Stimulated activated CD8-positive, alpha-beta memory T cell treated with anti-CD3 and anti-CD28 coated beads, Interleukin-2, amount 100 ng/mL, for 48 hours (primary cell): ENCODE results near the gene STIM2.

Experiments used
- DNase-seq, 2 donors: peaks; one replicate each; pipeline ENCODE4 v3.0.0-alpha.2; 2020; ENCODE audit warnings: low read depth in 2 of 2

The STIM2 gene

DNA sequence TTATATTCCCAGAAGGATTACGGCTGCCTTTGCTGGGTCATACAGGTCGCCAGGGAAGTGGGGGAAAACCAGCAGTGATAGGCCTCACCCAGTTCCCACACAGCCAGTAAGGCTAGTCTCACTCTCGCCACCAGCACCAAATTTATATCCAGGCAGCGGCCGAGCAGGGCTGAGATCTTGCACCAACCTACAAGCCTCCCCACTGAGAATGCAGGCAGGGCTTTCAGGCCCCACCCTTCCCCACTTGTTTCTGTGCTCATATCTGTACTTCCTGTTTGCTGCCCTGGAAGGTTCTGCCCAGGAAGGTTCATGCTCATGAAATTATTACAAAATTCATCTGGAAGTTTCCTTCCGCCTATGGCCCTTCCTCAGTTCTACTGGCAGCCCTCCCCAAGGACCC, 179.7 kb downstream of the STIM2 start:
- DNase-seq: no peak

DNA sequence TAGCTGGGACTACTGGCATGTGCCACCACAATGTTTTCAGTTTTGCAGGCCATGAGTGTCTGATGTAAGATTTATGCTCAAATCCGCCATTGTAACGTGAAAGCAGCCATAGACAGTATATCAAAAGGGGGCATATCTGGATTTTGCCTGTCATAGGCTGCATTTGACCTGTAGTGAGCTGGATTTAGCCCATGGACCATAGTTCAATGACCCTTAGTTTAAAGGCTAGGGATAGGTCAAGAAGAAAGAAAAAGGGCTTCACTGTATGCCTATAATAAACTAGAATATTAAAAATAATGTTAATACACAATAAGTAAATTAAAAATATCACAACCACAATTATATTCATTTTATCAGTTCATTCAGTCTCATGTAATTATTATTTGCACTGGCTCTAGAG, 181.8 kb downstream of the STIM2 start:
- no peak for DNase-seq

DNA sequence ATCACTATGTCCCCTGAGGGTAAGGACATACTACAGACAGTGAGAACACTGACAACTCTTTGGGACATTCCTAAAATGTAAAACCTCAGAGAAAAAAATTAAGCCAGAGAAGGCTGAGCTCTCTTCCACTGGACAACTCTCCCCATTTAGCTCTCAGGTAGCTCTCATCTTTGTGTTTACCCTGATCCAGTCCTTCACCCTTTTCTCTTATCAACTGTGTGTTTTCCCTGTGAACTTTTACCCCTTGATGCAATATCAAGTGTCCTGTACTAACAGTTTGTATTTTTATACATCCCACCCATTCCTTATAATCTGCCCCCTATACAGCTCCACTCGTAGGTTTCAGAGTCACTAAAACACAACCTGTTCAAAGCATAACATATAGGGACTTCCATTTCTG, 182.6 kb downstream of the STIM2 start:
- no peak for DNase-seq

DNA sequence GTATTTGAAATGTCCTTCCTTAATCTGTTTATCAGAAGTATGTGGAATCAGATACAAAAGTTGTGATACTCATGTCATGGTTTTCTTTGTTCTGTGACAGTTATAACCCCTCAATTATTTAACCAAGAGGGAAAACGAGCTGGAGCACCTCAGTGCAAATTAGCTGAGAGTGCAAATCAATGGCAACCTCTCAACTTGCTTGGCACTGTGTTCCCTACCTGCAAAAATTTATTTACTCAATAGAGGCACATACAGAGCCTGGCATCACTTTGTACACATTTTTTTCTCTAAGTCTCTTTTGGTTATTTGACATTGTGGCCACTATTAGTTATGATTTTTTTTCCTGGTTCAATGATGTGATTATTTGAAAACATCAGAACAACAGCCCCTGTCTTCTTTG, 186.2 kb downstream of the STIM2 start:
- no peak for DNase-seq

GRCh38 chr4:27048429-27049238, 188.0 kb downstream of the STIM2 start:
- DNase-seq: no peak

DNA sequence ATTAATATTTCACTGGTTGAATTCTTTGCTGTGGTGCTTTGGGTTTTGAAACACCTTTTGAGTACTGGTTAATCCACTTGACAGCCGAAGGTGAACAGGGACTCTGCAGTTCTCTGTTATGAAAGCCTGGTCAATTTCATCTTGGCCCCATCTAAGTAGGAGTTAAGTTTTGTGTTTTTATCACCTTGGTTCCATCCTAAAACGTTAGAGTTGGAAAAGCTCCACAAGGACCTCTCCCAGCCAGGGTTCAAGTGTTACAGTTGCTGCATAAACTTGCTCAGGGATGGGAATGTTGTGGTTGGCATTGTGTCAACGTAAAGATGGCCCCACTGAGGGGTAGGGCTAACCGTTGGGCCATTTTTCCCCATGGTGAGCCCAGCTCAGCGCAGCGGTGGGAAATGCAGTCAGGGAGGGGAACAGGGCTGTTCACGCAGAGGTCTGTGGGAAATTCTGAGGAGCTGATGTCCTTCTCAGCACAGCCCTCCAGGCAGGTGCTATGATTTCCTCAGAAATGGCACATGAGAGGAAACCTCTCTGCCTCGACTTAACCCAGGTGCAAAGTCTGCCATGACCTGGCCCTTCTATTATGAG, 188.7 kb downstream of the STIM2 start:
- DNase-seq: no peak

DNA sequence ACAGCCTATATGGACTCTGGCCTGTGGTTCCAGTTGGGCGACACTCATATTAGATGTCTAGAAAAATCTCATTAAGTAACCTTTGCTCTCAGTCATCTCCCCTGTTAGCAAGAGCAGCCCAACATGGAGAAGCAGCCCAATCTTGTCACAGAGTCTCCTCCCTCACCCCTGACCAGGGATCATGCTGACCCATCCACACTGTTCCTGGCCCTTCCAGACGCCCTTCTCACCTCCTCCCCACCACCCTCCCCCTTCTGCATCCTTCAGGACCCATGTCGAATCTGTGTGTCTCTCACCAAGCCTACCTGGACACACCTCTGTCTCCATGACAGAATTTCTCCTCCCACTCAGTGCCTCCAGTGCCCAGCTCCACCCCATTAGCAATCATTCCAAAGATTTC, 190.1 kb downstream of the STIM2 start:
- DNase-seq: no peak

DNA sequence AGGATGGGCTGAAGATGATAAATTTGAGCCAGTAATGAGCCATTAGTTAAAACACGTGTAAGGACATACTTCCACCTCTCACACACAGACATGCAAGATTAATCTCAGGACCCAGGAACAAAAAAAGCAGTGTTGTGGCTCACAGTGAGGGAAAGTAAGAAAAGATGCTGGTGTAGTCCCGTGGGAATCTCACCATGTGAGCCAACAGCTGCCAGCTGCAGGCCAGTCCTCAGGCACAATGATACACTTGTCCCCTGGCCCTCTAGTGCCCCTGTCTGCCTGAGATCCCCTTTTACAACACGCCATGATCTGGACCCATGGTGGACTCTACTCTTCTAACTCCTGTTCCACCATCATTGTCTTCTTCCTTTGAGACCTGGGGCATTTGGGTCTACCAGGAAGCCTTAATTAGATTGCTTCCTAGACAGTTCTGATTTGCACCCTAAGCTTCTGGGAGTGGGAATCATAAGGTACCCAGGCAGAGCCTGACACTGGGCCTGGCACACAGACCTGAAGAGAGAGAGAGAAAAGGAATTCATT, 194.7 kb downstream of the STIM2 start:
- no peak for DNase-seq

GRCh38 chr4:27056281-27056680, 195.6 kb downstream of the STIM2 start:
- DNase-seq: no peak

DNA sequence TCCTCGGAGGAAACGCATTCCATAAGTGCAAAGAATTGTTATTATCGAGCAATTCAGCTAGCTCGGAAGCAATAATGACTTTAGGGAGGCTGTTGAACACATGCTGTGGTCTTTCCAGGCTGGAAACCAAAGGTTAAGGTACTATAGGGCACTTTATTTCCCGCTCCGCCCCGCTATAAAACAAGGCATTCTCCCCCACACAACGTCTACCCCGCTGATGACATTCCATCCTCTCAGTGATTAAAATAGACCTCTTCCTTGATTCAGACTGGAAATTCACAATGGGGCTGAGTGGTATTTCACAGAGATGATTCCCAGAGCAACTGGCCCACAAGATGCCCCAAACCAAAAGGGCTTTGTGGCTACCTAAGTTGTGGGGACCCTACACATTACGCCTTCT, 196.4 kb downstream of the STIM2 start:
- DNase-seq: no peak

- DNase-seq: no peak
Measured at GRCh38 chr4:27057662-27058061, 197.0 kb downstream of the STIM2 start.

DNA sequence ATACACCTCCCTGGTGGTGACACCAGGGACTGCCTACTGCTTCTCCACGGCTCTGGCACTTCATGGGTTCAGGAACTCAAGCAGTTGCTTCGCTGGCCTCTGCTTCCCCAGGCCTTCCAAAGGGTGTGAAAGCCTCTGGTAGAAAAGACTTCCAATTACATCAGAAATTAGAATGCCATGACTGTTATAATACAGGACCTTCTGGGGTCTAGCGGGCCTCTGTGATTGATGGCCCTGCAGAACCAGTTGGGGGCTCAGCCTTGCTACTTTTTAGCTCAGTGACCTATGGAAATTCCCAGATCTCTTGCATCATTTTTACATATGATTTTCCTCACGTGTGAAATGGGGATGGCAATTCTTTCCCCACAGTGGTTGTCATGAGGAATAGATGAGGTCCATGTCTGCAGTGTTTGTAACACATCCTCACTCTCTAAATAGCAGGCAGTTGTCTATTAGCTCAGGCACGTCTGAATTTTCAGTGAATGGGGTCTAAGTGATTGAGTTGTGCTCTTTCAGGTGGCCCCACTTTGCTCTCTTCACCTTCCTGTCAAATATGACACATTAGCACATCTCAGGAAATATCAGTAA, 198.3 kb downstream of the STIM2 start:
- DNase-seq: no peak

- no peak for DNase-seq
Measured at GRCh38 chr4:27059446-27059845, 198.8 kb downstream of the STIM2 start.

DNA sequence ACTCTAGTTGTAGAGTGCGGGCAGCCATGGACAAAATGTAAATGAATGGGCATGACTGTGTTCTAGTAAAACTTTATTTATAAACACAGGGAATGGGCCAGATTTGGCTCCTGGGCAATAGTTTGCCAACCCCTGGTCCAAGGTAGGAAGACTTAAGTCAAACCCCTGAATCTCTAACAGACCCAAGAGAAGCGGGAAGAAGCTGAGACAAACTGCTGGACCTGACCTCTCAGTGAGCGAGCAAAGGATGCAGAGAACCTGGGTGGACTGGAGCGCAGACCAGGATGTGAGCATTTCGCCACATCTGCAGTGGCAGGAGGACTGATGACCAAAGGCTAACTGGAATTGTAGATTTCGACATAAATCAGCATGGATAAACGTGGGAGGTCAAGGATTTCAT, 201.6 kb downstream of the STIM2 start:
- no peak for DNase-seq

DNA sequence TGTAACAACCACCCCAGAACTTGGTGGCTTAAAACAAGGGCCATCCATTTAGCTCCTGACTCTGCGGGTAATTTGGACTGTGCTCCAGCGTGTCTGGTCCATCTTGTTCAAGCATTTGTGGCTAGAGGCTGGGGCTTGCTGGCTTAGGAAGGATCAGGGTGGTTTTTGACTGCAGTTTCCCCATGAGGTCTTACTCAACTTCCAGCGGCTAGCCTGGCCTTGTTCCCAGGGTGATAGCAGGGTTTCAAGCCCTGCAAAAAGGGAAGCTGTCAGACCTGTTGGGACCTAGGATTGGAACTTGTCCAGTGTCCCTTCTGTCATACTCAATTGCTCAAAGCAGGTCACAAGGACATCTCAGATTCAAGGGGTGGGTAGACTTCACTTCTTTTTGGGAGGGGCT, 205.9 kb downstream of the STIM2 start:
- no peak for DNase-seq

DNA sequence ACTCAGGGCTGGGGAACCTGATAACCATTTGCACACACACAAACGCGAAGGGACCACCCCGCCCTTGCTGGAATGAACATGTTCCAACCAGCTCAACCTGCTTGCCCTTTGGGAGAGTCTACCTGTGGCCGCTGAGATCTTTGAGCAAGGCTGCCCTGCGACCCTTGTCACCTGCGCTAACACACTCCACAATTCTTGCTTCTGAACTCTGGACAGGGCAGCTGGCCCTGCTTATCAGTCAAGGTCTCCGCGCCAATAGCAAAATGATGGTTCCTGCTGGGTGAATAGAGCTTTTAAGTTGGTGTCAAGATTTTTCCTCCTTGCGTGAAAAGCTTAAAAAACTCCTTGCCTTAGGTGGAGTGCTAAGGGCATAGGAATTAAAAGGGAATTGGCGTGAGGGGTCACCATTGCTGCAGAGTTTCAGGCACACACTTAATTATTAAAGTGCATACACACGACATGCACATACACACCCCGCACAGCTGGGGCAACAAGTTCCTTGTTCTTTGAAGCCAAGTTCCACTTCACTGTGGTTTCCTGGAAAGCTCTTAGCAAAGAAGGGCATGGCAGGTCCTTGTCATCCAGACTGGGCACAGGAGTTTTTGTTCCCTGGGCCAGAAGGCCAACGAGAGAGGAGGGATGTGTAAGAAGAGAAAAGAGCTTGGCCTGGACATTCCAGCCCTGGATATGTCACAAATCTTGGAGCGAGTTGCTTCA, 207.7 kb downstream of the STIM2 start:
- DNase-seq: no peak
